SU-DHL-6 (cell line): Measurements from ENCODE around the gene LGSN.
"Not testable (repeated sequence)": the region's sequence is repeated elsewhere in the genome, so short reads cannot be mapped to it uniquely, and the experiment has no call there.

Experiments used
- EZH2phosphoT487 ChIP-seq: fragments of 200-600 bp; sonication (generic), shearing (Covaris generic); conservative IDR thresholded peaks from 2 replicates; pipeline ENCODE4 v1.6.1; 2018; ENCODE audit warnings: mild to moderate bottlenecking, antibody characterized with exemption, low read length, moderate library complexity, mixed read lengths
- TF ChIP-seq, protein P1 (sequence below): fragments of 200-600 bp; sonication (generic); IDR thresholded peaks from one replicate; pipeline ENCODE4 v1.5.1; 2017; ENCODE audit warnings: antibody characterized with exemption, mild to moderate bottlenecking, low read length, moderate library complexity; ENCODE audit not compliant: insufficient read depth, poor library complexity, severe bottlenecking

DNA sequence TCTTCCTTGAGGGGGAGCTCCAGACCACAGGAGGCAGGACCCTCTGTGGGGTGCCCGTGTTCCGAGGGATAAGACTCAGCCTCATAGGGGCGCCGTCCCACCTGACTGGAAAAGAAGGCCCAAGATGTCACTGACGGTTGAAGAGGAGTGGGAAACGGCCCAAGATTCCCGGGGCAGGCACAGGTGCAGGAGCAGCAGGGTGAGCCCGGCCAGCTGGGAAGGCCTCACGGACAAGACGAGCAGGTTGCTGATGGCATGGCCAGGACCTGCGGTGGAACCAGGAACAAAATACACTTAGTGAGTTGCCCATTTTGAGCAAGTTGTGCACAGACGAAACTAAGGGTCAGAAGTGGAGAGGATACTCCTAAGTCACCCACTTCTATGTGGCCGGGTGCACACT is 89.8 kb downstream of the LGSN start:
- TF ChIP-seq, protein P1, sequence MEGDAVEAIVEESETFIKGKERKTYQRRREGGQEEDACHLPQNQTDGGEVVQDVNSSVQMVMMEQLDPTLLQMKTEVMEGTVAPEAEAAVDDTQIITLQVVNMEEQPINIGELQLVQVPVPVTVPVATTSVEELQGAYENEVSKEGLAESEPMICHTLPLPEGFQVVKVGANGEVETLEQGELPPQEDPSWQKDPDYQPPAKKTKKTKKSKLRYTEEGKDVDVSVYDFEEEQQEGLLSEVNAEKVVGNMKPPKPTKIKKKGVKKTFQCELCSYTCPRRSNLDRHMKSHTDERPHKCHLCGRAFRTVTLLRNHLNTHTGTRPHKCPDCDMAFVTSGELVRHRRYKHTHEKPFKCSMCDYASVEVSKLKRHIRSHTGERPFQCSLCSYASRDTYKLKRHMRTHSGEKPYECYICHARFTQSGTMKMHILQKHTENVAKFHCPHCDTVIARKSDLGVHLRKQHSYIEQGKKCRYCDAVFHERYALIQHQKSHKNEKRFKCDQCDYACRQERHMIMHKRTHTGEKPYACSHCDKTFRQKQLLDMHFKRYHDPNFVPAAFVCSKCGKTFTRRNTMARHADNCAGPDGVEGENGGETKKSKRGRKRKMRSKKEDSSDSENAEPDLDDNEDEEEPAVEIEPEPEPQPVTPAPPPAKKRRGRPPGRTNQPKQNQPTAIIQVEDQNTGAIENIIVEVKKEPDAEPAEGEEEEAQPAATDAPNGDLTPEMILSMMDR: not testable (repeated sequence)
- not testable (repeated sequence) for TF ChIP-seq EZH2phosphoT487
